Germinal center (tissue), 1 donor: ENCODE data around the gene TMEM217.

Experiments used
- DNase-seq: peaks from one replicate; pipeline ENCODE4 v3.0.0; 2012; ENCODE audit warnings: mixed read lengths, low spot score

The TMEM217 gene

GRCh38 chr6:37168163-37168758 is 89.7 kb downstream of the TMEM217 start:
- no peak for DNase-seq

GRCh38 chr6:37162740-37163139 is 95.2 kb downstream of the TMEM217 start:
- DNase-seq = no peak
